ENCODE data around the gene SPNS1. TPM values are rescaled to one million over a fixed set of nuclear protein-coding genes. Genes with fewer than 3 reads are reported as not detected.

The SPNS1 gene
- total RNA-seq, 1 experiment from 2014 or later: 38.6 TPM

GRCh38 chr16:28958836-28959235 lies 15.7 kb upstream of the SPNS1 start:
- no peak overlapping the region for H2AK5ac ChIP-seq (ENCODE audit: insufficient read length, low read length)
- Mint-ChIP-seq H3K4me1 (no peaks in the 10 kb centered on the region), H3K27ac (no peak overlapping the region), H3K4me3 (no peak overlapping the region), H3K36me3 (ENCODE audit: insufficient read depth in 1 of 3, low read depth in 3 of 3) (peaks cover 55 to 87% (median 85%) of the 10 kb centered on the region in 3 experiments; a peak in 6 of 7 replicates), H3K27me3 (ENCODE audit: low read depth) (no peaks in the 10 kb centered on the region), H3K9me3 (no peaks in the 10 kb centered on the region)
- H2BK12ac ChIP-seq (ENCODE audit: insufficient read length, low read depth, low read length): no peak overlapping the region
- H4K20me1 ChIP-seq (ENCODE audit: control insufficient read depth, insufficient read depth, insufficient read length): no peaks in the 10 kb centered on the region
- TF ChIP-seq, protein P1, sequence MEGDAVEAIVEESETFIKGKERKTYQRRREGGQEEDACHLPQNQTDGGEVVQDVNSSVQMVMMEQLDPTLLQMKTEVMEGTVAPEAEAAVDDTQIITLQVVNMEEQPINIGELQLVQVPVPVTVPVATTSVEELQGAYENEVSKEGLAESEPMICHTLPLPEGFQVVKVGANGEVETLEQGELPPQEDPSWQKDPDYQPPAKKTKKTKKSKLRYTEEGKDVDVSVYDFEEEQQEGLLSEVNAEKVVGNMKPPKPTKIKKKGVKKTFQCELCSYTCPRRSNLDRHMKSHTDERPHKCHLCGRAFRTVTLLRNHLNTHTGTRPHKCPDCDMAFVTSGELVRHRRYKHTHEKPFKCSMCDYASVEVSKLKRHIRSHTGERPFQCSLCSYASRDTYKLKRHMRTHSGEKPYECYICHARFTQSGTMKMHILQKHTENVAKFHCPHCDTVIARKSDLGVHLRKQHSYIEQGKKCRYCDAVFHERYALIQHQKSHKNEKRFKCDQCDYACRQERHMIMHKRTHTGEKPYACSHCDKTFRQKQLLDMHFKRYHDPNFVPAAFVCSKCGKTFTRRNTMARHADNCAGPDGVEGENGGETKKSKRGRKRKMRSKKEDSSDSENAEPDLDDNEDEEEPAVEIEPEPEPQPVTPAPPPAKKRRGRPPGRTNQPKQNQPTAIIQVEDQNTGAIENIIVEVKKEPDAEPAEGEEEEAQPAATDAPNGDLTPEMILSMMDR (conservative IDR thresholded peaks at IDR 0.05): no peak
- no peaks in the 10 kb centered on the region for H3K4me1 ChIP-seq (ENCODE audit: insufficient read depth, low read length)
- H3K79me1 ChIP-seq (ENCODE audit: insufficient read depth, low read depth, low read length, poor library complexity, severe bottlenecking): no peaks in the 10 kb centered on the region
- H3K27me3 ChIP-seq (ENCODE audit: insufficient read depth, low read length): no peaks in the 10 kb centered on the region
- H3K79me2 ChIP-seq (ENCODE audit: insufficient read depth, low read length): no peaks in the 10 kb centered on the region
- no peak overlapping the region for H2BK20ac ChIP-seq (ENCODE audit: low read depth, low read length, poor library complexity, severe bottlenecking)
- H3K4me2 ChIP-seq (ENCODE audit: insufficient read depth, insufficient read length, low read length): no peak overlapping the region
- H3K9ac ChIP-seq (ENCODE audit: extremely low read depth, insufficient read length, low read length): no peak overlapping the region
- H3K9me3 ChIP-seq (ENCODE audit: control insufficient read depth, low read depth, low read length): no peaks in the 10 kb centered on the region
- H3K56ac ChIP-seq (ENCODE audit: insufficient read length, low read depth, low read length): no peak overlapping the region
- H3K14ac ChIP-seq (ENCODE audit: insufficient read depth, low read length): no peak overlapping the region
- H2BK120ac ChIP-seq (ENCODE audit: low read depth, low read length, poor library complexity, severe bottlenecking): no peak overlapping the region
- no CpG with 5 or more reads among the region's 6 CpGs for WGBS (ENCODE audit: extremely low coverage, insufficient read length, low lambda C conversion rate)
- no peak overlapping the region for H3K23ac ChIP-seq (ENCODE audit: insufficient read length, low read depth, low read length)
- H4K5ac ChIP-seq (ENCODE audit: insufficient read length, low read depth, low read length): no peak overlapping the region
- no peak overlapping the region for H3T11ph ChIP-seq (ENCODE audit: low read length)
- no peak overlapping the region for H4K8ac ChIP-seq (replicated peaks; ENCODE audit: insufficient read length, low read depth, low read length)
- H3K4ac ChIP-seq (ENCODE audit: low read depth, low read length): no peak overlapping the region
- H2BK5ac ChIP-seq (ENCODE audit: insufficient read length, low read length): no peak overlapping the region
- no peak overlapping the region for H3K18ac ChIP-seq (ENCODE audit: insufficient read length, low read depth, low read length)
- no peaks in the 10 kb centered on the region for H3K23me2 ChIP-seq (ENCODE audit: insufficient read length, low read depth, low read length, poor library complexity, severe bottlenecking)
- DNase-seq: no peak
- H3K27ac ChIP-seq (ENCODE audit: insufficient read length, low read depth, low read length): no peak overlapping the region
- H2BK15ac ChIP-seq (ENCODE audit: low read depth, low read length): no peak overlapping the region
- no peak overlapping the region for H2AFZ ChIP-seq (ENCODE audit: low read length)
- H4K91ac ChIP-seq (ENCODE audit: insufficient read length, low read depth, low read length): no peak overlapping the region
